GM18907 (cell line): Measurements from ENCODE around the gene FLCN.
A peak's percentile ranks its signal among the peaks of the same experiment; 100 is the strongest.

Source experiments
- ATAC-seq: cut with Tn5 transposase; IDR thresholded peaks from one replicate; pipeline ENCODE4 v1.9.1; 2021; ENCODE audit warnings: mild to moderate bottlenecking, moderate library complexity; ENCODE audit not compliant: unreplicated experiment

FLCN gene

DNA sequence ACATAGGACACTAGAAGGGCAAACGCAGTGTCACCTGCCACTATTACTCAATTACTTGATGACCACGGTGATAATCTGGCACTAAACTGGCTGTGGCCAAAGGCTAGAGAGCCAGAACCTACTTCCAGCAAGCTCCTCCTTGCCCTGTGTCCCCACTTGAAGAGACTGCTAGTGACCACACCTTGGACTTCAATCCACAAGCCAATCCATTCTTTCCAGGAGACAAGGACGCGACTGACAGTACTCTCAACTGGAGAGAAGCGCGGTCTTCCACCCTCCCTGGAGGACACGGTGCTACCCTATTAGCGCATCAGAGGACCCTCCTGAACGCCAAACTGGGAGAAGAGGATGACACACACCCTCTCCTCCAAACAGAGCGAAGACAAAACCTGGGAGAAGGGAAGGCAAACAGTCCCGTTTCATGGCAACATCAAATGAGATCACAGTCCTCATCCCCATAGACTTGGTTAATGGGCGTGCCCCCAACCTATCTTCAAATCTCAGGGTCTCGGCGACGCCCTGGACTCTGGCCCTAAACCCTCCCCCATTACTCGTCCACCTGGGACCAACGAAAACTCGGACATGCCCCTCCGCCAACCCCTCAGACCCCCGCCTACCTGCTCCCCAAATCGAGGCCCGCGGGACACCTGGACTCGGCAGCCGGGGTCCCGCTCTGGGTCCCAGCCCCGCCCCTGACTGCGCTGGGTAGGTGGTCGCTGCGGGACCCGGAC lies 508 bp downstream of the FLCN start:
- ATAC-seq: peak; percentile 19

DNA sequence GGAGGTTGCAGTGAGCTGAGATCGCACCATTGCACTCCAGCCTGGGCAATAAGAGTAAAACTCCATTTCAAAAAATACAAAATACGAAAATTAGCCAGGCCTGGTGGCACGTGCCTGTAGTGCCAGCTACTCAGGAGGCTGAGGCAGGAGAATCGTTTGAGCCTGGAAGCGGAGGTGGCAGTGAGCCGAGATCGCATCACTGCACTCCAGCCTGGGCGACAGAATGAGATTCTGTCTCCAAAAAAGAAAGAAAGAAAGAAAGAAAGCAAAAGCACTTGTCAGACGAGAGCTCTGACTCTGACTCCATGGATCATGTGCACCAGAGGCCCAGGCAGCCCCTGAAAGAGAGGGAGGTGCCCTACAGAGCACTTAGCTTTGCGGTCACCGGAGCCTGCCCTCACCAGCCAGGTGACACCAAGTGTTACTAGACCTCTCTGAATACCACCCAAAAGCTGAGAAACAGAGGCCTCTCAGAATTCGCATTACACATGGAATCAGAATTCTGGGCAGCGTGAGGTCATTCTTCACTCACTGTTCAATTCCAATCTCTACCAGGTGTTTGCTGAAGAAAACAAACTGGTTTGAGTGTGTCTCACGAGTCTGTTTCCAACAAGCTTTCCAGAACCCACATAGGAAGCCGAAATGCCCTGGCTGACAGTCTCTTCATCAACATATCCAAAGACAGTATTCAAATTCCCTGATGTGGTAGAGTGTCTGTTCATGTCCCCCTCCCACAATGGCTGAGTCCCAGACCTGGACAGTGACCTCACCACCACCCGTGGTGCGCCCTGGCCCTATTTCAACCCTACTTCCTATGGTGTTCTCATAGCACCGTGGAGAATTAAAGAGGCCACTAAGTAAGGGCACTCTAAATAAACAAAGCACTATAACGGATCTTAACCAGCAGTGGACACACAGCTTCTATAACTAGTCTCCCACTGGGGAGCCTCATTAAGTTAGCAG lies 1.5 kb downstream of the FLCN start:
- no peak for ATAC-seq

DNA sequence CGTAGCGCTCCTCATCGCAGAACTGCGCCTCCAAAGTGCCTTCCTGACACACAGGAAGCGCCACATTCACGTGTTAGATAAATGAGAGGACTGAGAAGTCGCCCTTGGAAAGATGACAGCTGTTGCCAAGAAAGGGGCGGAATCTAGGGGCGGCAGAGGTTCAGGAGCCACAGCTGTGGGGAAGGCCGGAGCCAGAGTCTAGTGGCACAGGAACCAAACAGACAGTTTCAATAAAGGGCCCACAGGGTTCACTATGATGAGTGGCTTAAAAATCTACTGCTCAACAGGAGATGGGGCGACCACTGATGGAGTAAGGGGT lies 4.7 kb downstream of the FLCN start:
- ATAC-seq: no peak

DNA sequence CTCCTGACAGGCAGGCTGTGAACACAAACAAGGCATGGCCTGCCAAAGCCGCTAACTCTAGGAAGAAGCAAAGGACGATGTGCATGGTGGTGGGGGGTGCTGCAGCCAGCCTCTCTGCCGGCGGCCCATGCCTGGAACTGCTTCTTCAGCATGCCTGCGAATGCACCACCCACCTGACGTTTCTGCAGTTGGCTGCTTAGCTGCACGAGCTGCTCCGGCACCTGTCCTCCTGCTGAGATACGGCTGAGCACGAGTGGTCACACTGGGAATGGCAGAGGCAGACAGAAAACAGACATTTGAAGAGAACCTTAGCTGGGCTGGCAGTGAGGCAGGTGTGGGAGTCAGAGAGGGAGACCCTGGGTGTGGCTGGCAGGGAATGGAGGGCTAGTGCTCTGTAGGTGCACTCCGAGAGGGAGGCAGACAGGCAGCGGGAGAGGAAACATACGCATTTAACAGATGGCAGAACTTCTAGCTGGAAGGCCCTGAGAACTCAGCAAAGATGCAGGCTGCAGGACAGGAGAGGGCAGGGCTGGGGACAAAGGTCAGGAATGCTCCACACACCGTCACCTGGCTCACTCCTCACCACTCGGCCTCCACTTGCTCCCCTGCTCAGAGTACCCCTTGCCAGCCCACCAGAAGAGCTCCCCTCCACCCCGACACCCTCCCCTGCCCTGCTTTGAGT lies 5.2 kb downstream of the FLCN start:
- ATAC-seq: no peak

DNA sequence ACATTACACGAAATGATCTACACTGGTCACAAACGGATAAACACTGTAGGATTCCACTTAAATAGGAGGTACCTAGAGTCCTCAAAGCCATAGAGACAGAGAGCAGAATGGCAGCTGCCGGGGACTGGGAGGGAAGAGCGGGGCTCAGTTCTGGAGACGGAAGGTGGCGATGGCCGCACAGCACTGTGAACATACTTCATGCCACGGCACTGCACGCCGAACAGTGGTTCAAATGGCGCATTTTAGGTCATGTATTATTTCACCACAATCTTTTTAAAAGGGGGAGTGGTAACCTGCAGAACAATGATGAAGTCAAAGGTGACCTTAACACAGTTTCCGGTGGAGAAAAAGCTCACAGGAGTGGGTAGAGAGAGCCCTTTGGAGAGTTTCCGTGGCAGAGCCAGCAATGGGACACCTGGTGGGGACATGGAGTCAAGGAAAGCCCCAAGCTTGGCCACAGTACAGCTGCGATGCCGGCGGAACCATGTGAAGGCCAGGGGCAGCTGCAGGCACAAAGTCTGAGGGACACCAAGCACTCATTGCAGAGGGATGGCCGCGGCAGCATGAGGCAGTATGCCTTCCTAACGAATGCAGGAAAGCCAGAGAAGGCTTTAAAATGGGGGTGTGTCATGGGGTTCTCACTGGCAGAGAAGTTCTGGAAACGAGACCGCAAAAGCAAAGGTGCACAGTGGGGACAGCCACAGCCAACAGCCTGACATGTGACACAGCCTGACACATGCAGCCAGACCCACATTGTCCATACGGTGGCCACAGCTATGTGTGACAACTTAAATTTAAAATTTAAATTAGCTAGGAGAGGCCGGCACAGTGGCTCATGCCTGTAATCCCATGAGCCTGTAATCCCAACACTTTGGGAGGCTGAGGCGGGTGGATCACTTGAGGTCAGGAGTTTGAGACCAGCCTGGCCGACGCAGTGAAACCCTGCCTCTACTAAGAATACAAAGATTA lies 7.3 kb downstream of the FLCN start:
- ATAC-seq: no peak

DNA sequence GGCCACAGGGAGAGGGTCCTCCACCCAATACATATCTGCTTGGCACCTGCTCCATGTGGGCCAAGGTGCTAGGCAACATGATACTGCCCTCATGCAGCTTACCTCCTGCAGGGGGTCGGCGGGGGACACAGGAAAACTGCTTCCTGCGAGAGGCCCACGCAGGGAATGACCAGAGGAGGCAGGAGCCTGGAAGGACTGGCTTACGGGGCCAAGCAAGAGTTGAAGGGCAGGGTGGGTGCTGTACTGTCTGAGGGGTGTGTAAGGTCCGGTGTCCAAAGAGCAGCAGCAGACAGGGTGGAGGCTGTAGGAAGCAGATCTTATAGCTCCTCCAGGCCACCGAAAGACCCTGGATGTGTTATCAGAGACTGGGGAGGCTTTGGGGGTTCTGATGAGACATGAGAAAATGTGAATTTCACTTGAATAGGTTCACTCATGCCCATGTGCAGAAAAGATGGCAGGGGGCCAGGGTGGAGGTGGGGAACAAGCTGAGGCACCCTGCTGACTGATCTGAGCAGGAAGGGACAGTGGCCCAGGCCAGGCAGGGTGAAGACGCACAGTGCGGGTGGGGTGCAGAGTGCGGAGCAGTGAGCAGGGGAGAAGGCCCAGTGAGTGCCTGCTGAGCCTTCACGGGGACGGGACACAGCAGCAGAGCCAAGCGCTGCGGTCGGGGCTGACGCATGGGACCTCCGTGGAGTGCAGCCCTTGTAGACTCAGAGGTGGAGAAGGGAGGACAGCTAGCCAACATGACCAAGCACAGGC lies 8.3 kb downstream of the FLCN start:
- no peak for ATAC-seq

DNA sequence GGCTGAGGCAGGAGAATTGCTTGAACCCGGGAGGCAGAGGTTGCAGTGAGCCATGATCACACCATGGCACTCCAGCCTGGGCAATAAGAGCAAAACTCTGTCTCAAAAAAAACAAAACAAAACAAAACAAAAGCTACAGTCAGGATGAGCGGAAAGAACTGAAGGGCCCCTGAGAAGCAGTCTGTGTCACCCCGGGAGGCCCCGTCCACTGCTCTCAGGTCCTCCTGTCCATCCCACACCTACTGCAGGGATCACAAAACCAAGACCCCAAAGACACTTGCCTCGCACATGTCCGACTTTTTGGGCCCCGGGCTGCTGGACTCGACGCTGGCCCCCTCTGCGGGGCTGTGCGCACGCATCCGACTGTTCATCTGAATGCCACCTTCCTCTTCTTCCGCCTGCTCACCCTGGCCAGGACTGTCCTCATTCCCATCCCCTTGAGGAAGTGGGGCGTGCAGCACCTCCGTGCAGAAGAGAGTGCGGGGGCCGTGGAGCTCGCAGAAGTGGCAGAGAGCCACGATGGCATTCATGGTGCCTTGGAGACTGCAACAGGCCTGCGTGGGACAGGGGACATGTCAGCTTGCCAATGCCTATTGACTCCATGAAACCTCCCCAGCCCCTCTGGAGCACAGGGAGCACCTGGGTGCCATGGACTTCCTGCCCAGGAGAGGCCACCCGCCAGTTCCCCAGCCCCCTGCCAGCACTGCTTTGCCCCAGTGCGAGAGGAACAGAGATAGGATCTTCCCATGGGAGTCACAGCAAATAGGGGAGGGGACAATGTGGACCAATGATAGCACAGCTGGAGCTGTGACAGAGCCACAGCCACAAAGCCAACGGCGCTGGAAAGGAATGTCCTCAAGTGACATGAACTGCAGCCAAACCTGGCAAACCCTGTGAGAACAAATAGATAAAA lies 9.1 kb downstream of the FLCN start:
- ATAC-seq: no peak

DNA sequence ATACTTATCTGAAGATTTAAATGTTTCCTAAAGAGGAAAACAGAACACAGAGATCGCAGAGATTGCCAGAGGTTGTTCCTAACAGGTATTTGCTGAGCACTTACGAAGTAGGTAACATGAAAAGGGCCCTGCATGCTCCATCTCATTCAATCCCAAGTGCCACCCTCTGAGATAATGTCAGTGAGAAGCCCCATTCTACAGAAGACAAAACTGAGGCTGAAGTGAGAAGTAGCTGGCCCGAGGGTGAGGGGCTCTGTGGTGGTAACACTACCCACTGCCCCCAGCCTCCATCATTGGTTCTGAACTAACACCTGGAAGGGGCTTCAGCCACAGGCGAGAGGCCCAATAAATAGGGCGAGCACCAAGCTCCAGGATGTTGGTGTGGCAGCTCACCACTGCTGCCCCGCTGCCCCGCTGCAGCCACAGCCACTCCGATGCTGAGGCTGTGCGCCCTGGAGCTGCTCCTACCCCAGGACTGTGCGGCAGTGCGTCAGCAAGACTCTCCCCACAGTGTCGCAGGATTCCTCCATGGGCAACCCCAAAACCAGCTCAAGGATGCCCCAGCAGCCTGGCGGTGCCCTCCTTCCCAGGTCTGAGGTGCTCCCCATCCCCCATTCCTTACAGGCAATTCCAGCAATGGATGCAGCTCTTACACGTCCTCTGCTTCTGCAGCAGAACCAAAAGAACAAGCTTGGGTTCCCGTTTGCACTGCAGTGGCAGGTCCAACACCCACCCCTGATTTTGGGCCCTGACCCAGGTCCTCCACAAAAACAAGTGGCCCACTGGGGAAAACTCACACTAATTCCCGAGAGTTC lies 10.3 kb downstream of the FLCN start:
- no peak for ATAC-seq

DNA sequence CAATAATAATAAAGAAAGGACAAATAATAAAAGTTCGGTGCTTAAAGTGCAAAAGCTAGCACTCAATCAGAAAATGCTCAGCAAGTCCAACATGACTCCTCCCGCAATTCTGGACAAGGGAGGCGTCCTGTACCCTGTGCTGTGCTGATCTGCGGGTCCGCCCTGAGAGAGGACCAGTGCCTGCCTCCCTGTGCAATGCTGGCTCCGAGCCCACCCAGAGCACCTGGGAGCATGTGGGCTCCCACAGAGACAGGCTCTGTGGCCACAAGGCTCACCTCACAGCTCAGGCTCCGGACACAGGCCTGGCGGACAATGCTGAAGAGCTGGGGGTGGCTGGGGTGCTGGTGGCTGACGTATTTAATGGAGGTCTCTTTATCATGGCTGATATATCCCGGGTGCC lies 11.1 kb downstream of the FLCN start:
- ATAC-seq: no peak

DNA sequence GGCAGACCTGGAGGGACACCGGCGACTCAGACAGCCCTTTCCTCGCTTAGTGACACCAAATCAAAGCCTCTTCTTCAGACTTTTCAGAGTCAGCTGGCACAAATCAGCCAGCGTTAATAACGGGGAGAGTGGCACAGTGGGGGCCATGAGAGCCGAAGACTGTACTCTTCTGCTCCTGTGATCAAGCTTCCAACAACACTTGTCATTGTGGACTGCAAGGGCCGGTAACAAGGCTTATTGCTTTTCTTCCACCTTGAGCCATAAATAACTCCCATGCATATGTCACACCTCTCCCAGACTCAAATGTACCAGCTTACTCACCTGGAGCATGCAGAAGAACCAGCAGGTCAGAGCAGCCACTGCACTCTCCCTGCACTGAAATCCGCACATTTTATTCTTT lies 12.8 kb downstream of the FLCN start:
- ATAC-seq: no peak

DNA sequence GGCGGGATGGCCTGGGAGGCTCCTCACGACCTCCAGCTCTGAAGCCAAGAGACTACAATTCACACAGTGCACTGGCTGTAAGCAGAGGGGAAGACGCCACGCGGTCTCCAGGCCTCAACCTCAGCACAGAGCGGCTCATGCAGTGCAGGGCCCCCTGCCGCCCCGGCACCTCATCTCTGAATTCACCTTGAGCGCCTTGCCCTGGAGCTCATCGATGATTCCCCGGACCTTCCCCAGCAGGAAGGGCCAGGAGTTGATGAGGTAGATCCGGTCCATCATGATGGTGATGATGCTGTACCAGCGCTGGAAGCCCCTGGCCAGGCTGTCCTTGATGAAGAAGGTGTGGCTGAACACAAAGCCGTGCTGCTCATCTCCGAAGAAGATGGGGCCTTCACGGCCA lies 13.2 kb downstream of the FLCN start:
- no peak for ATAC-seq

DNA sequence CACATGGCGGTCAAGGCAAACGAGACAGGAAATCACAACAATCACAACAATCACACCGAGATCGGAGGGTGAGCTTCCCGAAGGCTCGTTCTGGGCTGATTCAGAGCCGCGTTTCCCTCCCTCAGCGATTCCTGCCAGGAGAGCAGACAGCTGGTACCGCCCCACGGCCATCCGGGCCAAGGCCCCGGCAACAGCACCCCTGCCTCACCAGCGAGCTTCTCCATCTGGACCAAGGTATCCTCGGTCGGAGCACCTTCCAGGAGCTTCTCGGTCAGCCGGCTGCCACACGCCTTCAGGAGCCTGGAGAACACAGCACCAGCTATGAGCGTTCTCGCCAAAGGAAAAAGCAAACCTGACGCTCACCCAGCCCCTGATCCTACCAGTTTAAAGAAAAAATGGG lies 15.6 kb downstream of the FLCN start:
- no peak for ATAC-seq

DNA sequence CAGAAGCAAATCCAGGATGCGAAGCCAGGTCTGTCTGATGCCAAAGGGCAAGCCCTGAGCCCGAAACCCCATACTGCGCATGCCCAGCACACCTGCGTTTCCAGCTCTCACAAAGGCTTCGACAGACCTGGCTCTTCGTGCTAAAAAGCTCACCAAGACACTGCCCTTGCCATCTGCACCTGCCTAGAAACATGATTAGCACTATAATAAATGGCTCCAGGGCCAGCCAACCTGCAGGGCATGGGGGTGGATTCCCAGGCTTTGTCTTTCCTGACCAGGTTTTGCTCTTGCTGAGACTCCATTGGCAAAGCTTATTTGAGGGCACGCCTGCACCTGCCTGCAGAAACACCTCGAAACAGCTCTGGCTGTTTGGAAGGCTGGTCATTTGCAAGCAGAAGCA lies 16.4 kb downstream of the FLCN start:
- no peak for ATAC-seq

DNA sequence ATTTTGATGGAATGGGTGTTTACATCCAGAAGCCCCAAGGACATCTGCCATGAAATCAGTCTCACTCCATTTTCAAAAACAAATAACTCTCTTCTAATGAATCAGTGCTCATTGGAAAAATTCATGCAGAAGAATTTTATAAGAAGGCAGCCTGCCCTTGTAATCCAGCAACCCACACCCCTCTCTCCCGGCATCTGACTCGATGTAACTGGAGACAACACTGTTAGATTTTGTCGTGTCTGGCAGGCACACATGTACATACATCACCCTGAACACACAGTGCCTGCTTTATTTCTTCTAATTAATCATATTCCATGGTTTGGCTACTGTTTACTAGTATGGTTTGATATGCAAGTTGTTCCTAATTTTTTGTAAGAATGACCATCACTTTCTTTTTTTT lies 19.0 kb downstream of the FLCN start:
- ATAC-seq: no peak

DNA sequence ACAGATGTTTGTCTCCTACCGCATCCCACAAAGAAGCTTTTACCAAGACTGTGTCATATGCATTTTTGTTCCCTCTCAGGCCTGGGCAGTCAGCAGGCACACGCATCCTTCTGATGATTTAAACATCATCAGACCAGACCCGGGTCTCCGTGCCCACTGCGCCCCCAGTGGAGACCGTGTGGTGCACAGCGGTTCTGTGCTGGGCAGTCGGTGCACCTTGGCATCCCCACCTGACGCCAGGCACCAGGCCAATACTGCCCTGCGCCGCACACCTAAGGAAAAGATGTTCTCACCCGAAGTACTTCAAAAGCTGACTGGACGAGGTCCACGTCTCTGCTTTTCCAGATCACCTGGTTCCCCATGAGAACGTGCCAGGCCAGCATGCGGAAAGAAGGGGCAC lies 20.2 kb downstream of the FLCN start:
- ATAC-seq: no peak

DNA sequence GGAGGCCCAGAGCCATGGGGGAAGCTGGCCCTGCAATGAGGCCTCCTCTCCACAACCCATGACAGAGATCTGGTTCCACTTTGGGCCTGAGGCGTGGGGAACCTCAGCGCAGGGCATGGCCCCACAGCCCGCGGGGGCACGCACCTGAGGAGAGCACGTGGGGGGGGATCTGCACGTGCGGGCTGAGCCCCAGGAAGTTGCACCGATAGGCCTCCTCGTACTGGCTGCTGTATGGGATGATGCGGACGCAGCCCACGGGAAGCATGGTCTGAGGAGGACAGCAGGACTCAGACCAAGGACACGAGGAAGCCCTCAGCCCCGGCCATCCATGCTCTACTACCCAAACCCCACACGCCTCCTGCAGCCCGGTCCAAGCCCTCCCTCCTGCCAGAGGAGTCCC lies 20.7 kb downstream of the FLCN start:
- no peak for ATAC-seq

DNA sequence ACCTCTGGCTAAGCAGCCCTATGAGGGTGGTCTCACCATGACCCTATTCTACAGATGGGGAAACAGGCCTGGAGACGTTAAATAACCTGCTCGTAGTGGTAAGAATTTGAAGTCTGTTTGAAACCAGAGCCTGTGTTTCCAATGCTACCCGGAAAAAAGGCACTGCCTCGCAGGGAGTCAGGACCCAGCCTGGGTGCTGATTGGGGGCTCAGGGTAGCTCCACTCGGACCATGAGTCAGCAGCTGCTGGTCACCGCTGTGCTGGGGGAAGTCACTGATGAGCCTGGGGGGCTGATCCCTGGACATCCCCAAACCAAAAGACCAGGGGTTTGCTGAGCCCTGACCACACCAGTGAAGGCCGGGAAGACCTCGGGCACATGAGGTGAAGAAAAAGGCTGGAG lies 21.4 kb downstream of the FLCN start:
- no peak for ATAC-seq
